COLO668 (cell line): ENCODE measurements around the gene NTRK2.

Experiments used
- DNase-seq: peaks from one replicate; lab custom pipeline; 2025; ENCODE audit not compliant: unreplicated experiment; lab: John Stamatoyannopoulos, UW

NTRK2 gene

DNA sequence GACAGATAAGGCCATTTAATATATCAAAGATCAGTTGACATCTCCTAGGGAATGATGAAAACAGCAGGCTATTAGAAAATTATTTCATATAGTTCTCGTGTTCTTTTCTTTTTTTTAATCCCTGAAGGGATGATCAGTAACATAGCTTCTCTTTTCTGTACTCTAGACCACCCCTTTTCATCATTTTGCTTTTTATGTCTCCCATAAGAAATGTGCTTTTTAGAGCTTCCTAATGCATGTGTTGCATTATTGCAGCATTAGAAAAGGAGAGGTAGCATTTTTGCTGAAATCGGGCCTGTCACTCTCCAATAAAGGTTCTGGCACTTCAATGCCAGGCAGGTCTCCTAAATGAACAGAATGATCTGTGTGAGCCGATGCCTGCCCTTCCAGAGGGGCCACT lies 143.3 kb downstream of the NTRK2 start:
- no peak for DNase-seq

DNA sequence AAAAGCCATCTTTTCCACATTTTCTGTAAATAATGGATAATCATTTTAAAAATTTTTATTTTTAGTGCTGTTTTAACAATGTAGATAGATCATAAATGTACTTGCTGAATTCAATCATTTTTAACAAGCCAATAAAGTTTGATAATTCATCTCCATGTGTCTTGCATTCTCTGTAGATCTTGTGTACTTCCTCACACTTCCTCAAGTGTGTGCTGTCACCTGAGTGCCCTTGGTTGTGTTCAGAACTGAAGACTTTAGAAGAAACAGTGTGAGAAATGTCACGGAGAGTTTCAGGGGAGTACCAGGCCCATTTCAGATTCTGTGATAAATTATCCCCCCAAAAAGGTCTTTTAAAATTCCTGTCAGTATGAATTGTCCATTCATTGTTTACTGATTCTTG lies 146.0 kb downstream of the NTRK2 start:
- DNase-seq: no peak

DNA sequence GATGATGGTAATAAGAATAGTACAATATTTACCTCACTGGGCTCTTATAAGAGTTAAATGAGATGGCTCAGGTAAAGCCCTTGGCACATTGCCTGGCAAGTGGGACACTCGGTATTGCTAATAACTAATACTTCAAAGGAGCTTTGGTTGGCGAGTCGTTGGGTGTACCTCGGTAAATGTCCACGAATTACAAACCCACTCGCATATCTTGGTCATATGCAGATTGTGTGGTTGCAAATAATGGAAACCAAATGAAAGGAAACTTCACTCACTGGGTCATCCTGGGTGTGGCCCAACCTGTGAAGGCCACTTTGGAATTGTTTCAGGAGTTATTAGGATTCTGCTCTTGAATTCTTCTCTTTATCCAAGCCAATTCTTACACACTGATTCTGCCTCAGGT lies 147.5 kb downstream of the NTRK2 start:
- DNase-seq: no peak

DNA sequence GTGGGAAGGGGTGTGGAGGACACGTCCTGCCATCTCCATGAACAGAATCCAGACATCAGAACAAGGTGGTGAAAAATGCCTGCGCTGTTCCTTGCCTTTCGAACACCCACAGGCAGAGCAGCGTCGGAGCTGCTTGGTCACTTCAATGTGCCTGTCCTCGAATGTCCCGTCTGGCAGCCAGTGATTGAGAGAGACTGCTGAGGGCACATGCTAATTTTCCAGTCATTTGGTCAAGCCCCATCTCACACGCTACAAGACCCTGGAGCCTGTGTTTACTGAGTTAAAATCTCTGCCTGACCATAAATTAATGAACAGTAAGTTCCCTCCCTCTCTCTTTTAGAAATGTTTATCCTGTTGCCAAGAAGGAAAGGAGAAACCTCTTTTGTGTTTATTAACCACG lies 149.3 kb downstream of the NTRK2 start:
- DNase-seq: no peak

DNA sequence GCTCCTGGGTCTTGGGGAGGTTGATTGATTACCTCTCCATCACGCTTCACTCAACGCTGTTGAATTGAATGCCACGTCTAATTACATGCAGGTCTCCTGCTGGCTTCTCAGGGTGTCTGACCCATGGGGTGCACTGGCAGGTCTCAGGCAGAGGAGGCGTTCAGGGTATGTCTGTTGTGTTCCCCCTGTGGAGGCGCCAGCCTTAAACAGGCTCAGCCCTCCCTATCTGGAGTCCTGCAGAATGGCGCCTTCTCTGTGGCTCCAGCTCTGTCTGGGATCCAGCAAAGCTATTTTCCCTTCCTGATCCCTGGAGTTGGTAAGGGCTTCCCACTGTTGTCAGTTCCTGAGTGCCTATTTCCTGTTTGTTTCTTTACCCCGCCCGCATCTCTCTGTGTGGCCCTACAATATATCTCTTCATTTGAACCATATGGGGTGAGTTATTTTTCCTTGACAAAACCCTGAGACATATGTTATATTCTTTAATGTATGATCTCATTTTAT lies 150.0 kb downstream of the NTRK2 start:
- DNase-seq: no peak

DNA sequence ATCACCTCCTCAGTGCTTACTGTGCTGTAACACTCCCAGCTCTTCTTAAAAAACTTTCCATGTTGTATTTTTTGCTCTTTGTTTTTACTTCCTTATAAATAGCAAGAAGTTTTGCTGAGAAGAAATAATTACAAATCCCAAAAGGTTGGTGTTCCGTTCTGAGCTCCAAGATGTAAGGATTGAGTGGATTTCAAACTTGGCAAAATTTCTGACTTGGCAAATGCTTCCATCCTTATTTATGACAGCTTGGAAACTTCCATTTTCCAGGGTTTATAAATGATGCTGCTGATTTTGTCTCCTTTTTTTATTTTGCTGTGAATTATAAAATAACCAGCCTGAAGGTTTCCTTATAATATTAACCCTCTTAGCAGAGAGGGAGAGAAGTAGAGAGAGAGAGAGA lies 151.9 kb downstream of the NTRK2 start:
- no peak for DNase-seq

DNA sequence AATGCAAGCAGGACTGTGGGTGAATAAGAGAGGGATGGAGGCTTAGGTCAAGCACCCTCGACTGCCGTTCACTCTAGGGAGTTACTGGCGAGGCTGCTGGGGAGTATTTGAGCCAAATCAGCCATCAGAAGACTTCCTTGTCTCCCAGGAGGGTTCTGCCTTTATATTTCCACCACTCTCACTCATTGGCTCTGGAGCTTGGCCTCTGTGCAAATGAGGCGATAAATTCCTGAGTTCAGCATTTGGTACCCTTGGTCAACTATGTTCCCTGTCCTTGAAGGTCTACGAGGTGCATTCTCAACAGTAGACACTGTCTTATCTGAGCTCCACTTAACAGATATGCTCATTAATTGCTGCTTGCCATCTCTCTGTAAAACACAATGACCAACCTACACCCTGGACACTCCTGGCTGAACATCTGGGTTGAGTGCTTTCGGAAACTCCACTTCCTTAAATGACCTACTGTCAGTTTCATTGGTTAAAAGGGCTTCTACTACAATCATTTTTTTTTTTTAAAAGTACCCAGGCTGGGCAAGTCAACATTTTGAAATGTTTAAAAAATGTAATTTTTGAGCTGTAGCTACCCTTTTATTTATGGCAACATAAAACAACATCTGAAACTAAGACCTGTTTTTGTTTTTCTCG lies 153.2 kb downstream of the NTRK2 start:
- no peak for DNase-seq

DNA sequence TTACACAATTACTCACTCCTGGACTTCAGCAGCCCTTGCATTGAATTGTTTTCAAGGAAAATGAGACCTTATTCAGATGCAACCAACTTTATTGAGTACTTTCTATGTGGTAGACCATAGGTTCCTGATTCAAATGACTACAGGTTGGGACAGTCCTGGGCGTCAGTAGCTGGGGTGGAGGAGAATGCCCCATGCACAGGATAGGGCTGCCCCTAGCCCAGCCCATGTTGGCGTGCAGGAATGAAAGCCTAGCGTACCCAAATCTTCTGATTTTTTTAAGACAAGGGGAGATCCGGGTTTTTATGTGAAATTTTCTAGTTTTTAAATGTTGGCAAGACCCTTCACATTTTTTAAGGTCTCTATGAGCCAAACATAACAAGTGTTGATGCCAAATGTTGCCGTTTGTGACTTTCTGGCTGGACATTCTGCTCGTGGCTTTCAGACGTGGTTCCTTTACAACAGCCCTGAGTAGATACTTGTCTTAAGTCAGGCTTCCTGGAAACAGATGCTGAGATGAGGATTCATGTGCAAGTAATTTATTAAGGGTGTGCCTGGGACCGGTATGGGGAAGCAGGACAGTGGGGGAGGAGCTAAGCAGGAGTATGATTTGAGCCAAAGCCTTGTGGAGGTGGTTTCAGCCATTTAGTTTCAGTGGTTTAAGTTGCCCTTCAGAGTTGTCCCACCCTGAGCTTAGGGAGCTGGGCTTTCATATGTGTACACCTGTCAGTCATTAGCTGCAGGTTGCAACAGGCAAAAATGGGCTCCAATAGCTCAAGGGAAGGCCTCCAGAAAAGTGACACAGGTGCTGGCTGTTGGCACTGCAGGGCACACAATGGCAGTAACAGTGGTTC lies 154.1 kb downstream of the NTRK2 start:
- DNase-seq: no peak

DNA sequence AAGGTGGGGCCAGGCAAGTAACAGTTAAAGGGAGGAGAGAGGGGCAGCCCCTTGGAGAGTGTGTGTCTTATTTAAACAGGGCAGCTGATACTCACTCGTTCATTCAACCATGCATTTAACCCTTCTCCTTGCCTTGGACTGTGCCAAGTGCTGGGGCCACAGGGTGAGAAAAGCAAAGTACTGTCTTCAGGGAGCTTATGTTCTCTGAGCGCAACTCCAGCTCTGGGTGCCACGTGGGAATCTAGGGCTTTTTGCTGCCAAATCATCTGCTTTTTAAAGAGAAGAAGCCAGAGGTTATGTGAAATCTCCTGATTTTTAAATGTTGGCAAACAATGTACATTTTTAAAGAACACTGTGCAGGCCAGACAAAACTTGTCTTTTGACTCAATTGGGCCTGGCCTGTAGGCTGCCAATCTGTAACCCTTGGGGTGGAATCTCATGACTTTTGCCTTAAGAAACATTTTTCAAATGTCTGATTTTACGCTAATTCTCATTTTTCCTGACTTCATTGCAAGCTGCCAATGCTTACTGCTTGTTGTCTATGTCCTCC lies 157.8 kb downstream of the NTRK2 start:
- DNase-seq: no peak

DNA sequence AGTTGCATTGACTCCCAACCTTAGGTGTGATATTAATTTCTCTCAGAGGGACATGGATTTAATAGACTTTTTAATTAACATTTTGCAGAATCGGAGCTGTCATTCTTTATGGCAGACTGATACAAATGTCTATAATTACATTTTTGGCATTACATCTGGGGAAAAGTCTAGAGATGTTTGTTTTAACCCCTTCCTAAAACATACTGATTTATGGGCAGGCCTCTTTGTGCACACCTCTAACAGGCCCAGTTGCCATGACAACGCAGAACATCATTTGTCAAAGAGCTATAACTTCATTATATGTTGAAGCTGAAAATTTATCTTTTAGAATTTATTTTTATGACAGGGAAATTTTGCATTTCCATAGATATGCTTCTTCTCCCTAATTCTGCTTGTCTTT lies 158.5 kb downstream of the NTRK2 start:
- no peak for DNase-seq

DNA sequence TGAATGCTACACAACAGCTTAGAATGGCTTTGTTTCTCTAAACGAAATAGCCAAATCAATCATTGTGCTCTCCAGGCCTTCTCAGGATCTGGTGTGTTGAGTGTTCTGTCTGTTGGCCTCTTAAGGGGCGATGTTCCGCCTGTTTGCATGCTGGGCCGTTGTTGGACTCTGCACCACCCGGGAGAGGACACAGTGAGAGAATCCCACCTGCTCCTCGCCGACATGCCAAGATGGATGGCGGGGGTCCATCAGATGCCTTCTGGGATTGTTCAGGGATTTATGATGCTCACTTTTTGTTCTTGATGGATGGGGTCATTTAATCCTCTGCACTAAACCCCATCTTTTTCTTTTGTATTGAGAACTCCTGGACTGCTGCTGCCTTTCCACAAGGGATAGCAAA lies 159.9 kb downstream of the NTRK2 start:
- no peak for DNase-seq

DNA sequence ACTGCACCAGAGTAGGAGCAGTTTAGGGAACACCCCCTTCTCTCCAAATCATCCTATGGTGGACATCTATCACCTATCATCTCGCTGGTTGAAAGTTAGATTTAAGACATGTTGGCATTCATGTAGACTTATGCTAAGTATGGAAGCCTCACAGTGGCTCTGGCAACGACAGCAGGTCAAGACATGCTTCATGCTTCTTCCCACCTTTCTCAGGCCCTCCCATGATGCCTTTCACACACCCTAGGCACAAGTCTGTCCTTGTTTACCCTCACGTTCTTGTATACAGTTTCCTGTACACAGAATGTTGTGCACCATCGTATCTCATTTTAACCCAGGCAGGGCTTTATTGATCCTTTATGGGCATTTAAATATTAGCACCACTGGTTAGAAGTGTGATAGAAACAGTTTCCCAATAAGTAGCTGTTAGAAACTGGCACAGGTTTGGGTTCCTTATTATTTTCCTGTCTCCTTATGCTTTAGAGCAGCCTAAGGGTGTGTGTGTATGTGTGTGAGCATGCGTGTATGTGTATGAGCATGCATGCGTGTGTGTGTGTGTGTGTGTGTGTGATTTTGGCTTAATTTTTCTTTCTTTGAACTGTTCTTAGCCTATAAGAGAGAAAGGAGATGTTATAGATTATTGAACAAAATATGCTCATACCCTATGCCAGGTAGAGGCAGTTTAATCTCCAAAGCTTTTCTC lies 160.6 kb downstream of the NTRK2 start:
- no peak for DNase-seq

DNA sequence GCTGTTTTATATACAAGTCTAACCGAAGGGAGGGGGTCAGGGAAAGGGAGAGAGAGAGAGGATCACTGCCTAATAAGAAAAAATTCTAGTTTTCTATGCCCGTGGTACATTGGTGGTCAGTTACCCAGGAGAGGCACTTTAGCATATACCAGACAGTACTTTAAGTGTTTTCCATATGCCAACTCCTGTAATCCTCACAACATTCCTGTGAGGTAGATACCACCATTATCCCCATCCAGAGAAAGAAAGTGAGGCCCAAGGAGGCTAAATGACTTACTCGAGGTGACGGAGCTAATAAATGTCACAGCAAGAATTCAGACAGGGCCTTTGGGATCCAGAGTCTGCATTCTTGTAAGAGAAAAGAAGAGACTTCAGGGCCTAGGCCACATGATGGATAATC lies 161.8 kb downstream of the NTRK2 start:
- no peak for DNase-seq

DNA sequence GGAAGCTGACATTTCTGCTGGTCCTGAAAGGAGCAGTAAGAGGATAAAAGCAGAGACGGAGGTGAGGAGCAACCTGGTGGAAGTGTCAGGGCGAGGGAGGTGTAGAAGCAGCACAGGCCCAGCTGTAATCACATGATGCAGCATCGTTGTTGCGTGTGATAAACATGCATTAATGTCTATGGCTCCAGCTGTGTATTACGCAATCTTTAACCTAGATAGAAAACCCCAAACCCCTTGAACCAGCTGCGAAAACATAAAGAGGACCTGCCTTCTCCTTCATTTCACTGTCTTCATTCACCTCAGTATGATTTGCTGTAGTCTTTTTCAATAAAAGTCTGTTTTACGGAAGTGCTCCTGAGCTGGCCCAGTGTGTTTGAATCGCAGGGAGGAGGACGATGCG lies 162.9 kb downstream of the NTRK2 start:
- DNase-seq: no peak

DNA sequence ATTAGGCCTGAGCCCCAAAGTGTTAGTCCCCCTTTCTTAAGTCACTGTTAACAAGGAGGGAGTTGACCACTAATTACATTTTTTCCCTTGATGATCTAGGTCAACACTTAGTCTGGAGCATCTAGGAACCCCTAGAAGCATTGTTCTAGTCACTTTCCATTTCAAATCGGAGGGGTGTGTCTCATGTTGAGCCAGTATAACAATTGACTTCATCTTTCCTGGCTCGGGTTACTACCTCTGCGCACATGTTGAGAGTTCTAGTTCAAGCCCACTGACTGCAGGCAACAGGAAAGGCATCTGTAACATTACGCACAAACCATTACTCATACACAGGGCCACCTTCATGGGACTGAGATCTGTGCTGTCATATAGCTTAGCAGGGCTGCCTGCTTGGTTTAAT lies 164.9 kb downstream of the NTRK2 start:
- no peak for DNase-seq

DNA sequence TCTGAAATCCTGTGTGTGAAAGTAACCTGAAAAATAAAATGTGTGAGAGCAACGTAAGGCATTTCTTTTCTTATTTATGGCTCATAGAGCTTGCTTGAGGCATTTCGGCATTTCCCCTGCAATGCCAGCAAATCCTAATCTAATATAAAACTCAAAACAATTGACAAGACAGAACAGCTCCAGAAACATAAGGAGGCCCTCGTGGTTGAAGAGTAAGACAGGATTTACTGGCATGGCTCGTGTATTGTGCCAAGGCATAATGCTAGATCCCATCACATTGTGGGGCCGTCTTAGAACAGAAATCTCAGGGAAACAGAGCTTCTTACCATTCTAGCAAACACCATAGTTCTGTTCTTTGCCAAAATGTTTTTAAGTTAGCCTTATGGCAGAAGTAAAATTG lies 166.2 kb downstream of the NTRK2 start:
- no peak for DNase-seq

DNA sequence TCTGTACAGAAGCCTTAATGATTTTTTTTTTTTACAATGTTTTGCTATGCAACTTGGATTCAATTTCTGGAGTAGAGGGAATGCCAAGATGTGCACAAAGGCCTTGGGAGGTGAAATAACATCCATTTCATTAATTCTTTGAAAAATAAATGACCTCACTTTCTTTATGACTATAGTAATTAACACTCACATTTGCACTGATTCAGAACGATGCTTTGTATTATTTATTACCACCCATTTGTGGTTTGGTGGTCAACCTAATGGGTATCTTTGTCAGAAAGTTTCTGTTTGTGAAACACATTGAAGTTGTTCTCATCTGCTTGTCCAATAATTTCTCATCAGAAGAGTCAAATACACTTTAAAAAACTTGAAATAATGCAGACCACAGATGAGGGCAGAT lies 169.3 kb downstream of the NTRK2 start:
- no peak for DNase-seq

DNA sequence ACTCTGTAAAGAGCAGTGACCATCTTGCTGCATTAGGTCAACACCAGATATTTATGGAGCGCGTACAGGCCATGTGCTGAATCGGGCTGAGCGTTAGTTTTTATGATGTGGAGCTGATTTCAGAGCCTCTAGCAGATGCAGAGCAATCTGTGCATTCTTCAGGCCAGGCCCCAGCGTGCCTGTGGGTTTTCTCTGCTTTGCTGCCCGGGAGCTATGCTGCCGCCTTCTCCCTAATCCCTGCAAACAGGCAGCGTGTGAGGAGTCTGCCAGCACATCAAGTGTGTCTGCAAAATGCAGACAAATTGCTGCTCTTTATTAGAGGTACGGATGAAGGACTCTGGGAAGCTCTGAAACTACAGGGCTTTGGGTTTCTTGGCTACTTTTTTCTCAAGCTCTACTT lies 170.0 kb downstream of the NTRK2 start:
- DNase-seq: no peak

DNA sequence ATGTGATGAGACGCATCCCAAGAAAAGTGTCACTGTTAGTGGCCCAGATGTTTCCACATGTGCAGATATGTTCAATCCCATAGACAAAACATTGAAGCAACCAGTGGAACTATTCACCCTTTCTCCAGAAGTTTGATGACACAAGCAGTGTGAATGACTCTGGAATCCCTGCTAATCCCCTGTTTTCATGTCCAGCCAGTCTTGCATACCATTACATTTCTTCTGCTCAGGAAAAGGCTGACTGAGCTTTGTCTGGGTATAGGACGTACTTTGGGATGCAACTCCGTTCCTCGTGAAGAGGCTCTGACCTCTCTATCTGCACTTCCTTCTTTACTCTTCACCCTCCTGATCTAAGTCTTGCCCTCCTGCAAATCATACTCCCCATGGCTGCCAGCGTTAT lies 172.4 kb downstream of the NTRK2 start:
- no peak for DNase-seq

DNA sequence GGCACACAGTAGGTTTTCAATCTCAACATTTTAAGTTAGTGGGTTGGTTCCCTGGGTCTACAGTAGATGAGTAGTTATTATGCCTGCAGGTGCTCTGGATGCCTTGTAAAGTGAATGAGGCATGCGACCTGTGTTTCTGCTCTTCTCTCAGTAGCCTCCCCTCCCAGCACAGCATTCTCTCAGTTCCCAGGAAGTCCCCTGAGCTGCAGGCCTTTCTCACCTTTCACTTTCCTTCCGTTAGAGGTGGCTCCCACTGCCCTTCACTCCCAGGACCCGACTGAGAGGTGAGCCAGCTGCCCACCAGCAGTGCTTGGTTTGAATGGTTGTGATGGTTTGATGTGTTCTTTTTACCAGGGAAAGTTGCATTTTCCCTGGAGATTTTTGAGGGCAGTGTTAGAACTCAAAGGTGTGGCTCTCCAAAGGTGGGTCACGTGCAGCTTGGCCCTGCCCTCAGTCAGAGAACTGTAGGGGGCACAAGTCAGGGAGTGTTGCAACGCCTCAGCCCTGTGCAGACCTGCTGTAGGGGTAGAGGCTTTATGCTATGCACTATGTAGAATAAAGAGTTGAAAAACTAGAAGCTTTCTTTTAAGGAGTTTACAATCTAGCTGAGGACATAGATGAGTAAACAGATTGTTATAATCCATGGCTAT lies 173.8 kb downstream of the NTRK2 start:
- no peak for DNase-seq
